Mesenchymal stem cell (in vitro differentiated cells and primary cell): ENCODE results near the gene FRAS1.
"Not testable (repeated sequence)": the region's sequence is repeated elsewhere in the genome, so short reads cannot be mapped to it uniquely, and the experiment has no call there.

Experiments used
- DNase-seq: peaks from one replicate; pipeline ENCODE4 v3.0.0-alpha.2; 2013
- H2AFZ ChIP-seq: one replicate; pipeline ENCODE4 v1.6.1; 2013; ENCODE audit warnings: low read depth, mild to moderate bottlenecking, control low read depth, inconsistent platforms, low read length, moderate library complexity
- H2AK5ac ChIP-seq: 2 replicates; pipeline ENCODE4 v1.6.1; 2013; ENCODE audit warnings: low read length, moderate library complexity, mild to moderate bottlenecking, inconsistent platforms; ENCODE audit not compliant: severe bottlenecking
- H2BK120ac ChIP-seq: one replicate; pipeline ENCODE4 v1.6.1; 2013; ENCODE audit warnings: low read depth, mild to moderate bottlenecking, inconsistent platforms, low read length, moderate library complexity
- H2BK12ac ChIP-seq, 2 experiments: one replicate each; pipeline ENCODE4 v1.6.1; 2013; ENCODE audit warnings: inconsistent platforms in 2 of 2, low read length in 2 of 2, mild to moderate bottlenecking in 2 of 2, moderate library complexity in 2 of 2, control low read depth in 1 of 2
- H2BK15ac ChIP-seq: one replicate; pipeline ENCODE4 v1.6.1; 2013; ENCODE audit warnings: mild to moderate bottlenecking, low read depth, inconsistent platforms; ENCODE audit not compliant: poor library complexity, severe bottlenecking
- H2BK5ac ChIP-seq: 2 replicates; pipeline ENCODE4 v1.6.1; 2013; ENCODE audit warnings: low read depth, mild to moderate bottlenecking, low read length, control low read depth, inconsistent platforms; ENCODE audit not compliant: poor library complexity, severe bottlenecking
- H3K14ac ChIP-seq, 2 experiments: one replicate each; pipeline ENCODE4 v1.6.1; 2013; ENCODE audit warnings: inconsistent platforms in 2 of 2, low read length in 2 of 2, control low read depth in 1 of 2, mild to moderate bottlenecking in 1 of 2, moderate library complexity in 1 of 2
- H3K18ac ChIP-seq, 2 experiments: one replicate each; pipeline ENCODE4 v1.6.1; 2013; ENCODE audit warnings: inconsistent platforms in 2 of 2, low read length in 2 of 2, control low read depth in 1 of 2, low read depth in 1 of 2, mild to moderate bottlenecking in 1 of 2
- H3K23ac ChIP-seq, 2 experiments: one replicate each; pipeline ENCODE4 v1.6.1; 2013; ENCODE audit warnings: inconsistent platforms in 2 of 2, low read length in 2 of 2, mild to moderate bottlenecking in 2 of 2, moderate library complexity in 2 of 2, control low read depth in 1 of 2
- H3K27ac ChIP-seq: 2 replicates; pipeline ENCODE4 v1.5.1; 2013; ENCODE audit warnings: mild to moderate bottlenecking, moderate library complexity, low read length, control low read depth, inconsistent platforms; ENCODE audit not compliant: poor library complexity, severe bottlenecking
- H3K27me3 ChIP-seq, 2 experiments: 2 replicates each; pipeline versions ENCODE4 v1.6.1 to v1.7.0; 2013; ENCODE audit warnings: low read length in 2 of 2, mild to moderate bottlenecking in 2 of 2, moderate library complexity in 2 of 2, control low read depth in 1 of 2, inconsistent platforms in 1 of 2; ENCODE audit not compliant: control insufficient read depth in 1 of 2, insufficient read depth in 1 of 2
- H3K36me3 ChIP-seq, 2 experiments: 2 replicates each; pipeline versions ENCODE4 v1.6.1 to v1.7.0; 2013; ENCODE audit warnings: low read length in 2 of 2, control low read depth in 1 of 2, inconsistent platforms in 1 of 2, low read depth in 1 of 2, mild to moderate bottlenecking in 1 of 2; ENCODE audit not compliant: insufficient read depth in 2 of 2, control insufficient read depth in 1 of 2
- H3K4ac ChIP-seq, 2 experiments: one replicate each; pipeline ENCODE4 v1.6.1; 2013; ENCODE audit warnings: inconsistent platforms in 2 of 2, low read length in 2 of 2, mild to moderate bottlenecking in 2 of 2, moderate library complexity in 2 of 2, control low read depth in 1 of 2, low read depth in 1 of 2
- H3K4me1 ChIP-seq: 2 replicates; pipeline ENCODE4 v1.6.1; 2013; ENCODE audit warnings: low read depth, low read length, control low read depth; ENCODE audit not compliant: control insufficient read depth, insufficient read depth
- H3K4me2 ChIP-seq: 2 replicates; pipeline ENCODE4 v1.6.1; 2013; ENCODE audit warnings: low read length, mild to moderate bottlenecking, inconsistent platforms; ENCODE audit not compliant: poor library complexity, severe bottlenecking
- H3K4me3 ChIP-seq, 2 experiments: 2 replicates each; pipeline versions ENCODE4 v1.5.1 to v1.7.0; 2013; ENCODE audit warnings: low read length in 2 of 2, mild to moderate bottlenecking in 2 of 2, control low read depth in 1 of 2, low read depth in 1 of 2; ENCODE audit not compliant: insufficient read depth in 1 of 2
- H3K79me1 ChIP-seq: replicated peaks from 2 replicates; pipeline ENCODE4 v1.6.1; 2013; ENCODE audit warnings: mild to moderate bottlenecking, control low read depth, low read length, inconsistent platforms; ENCODE audit not compliant: poor library complexity, severe bottlenecking
- H3K9ac ChIP-seq: 2 replicates; pipeline ENCODE4 v1.7.0; 2013; ENCODE audit warnings: mild to moderate bottlenecking, low read length, moderate library complexity
- H3K9me3 ChIP-seq: 2 replicates; pipeline ENCODE4 v1.7.0; 2013; ENCODE audit warnings: mild to moderate bottlenecking, low read length; ENCODE audit not compliant: control insufficient read depth
- H4K8ac ChIP-seq: one replicate; pipeline ENCODE4 v1.6.1; 2013; ENCODE audit warnings: inconsistent platforms, mild to moderate bottlenecking, low read length, moderate library complexity
- H4K91ac ChIP-seq: one replicate; pipeline ENCODE4 v1.6.1; 2013; ENCODE audit warnings: mild to moderate bottlenecking, low read length, inconsistent platforms
- WGBS: methylation state at CpG from one replicate; pipeline ENCODE4 v1.1.7; 2013; ENCODE audit warnings: mixed read lengths; 5-methylcytosine and 5-hydroxymethylcytosine counted together

Gene FRAS1

GRCh38 chr4:78207541-78207940 lies 150.4 kb downstream of the FRAS1 start:
- no peak overlapping the region for H4K8ac ChIP-seq
- H3K36me3 ChIP-seq: no peaks in the 10 kb centered on the region
- no peak overlapping the region for H3K27ac ChIP-seq
- no peaks in the 10 kb centered on the region for H3K9me3 ChIP-seq
- H3K4ac ChIP-seq: no peak overlapping the region
- no peak overlapping the region for H2BK5ac ChIP-seq
- H3K9ac ChIP-seq: no peak overlapping the region
- no peak for DNase-seq
- H2BK15ac ChIP-seq: no peak overlapping the region
- no peak overlapping the region for H3K4me3 ChIP-seq
- H3K27me3 ChIP-seq: no peaks in the 10 kb centered on the region
- 85% methylated on average over 3 of the region's 3 CpGs for whole genome bisulfite sequencing
- no peak overlapping the region for H3K14ac ChIP-seq
- H3K18ac ChIP-seq: no peak overlapping the region
- H2BK12ac ChIP-seq: no peak overlapping the region
- H2AK5ac ChIP-seq: no peak overlapping the region
- no peak overlapping the region for H2AFZ ChIP-seq
- H2BK120ac ChIP-seq: no peak overlapping the region
- no peaks in the 10 kb centered on the region for H3K4me1 ChIP-seq
- H3K23ac ChIP-seq: no peak overlapping the region
- no peaks in the 10 kb centered on the region for H3K79me1 ChIP-seq
- H3K4me2 ChIP-seq: no peak overlapping the region
- no peak overlapping the region for H4K91ac ChIP-seq

- Histone ChIP-seq H3K4me1 (no peaks in the 10 kb centered on the region), H3K79me1 (no peaks in the 10 kb centered on the region), H3K18ac (no peak overlapping the region), H4K91ac (no peak overlapping the region), H2BK120ac (no peak overlapping the region), H2BK12ac (no peak overlapping the region), H2AK5ac (no peak overlapping the region), H3K9ac (no peak overlapping the region), H3K4me3 (no peak overlapping the region), H3K9me3 (no peaks in the 10 kb centered on the region), H4K8ac (no peak overlapping the region), H2AFZ (no peak overlapping the region), H3K23ac (no peak overlapping the region), H3K4ac (no peak overlapping the region), H3K14ac (no peak overlapping the region), H2BK5ac (no peak overlapping the region), H3K4me2 (no peak overlapping the region), H3K27me3 (no peaks in the 10 kb centered on the region), H2BK15ac (no peak overlapping the region), H3K27ac (no peak overlapping the region), H3K36me3 (no peaks in the 10 kb centered on the region)
- no peak for DNase-seq
- 22% methylated on average over 6 of the region's 6 CpGs for WGBS
Observed at GRCh38 chr4:78207951-78208350, 150.8 kb downstream of the FRAS1 start.

- H3K4me2 ChIP-seq, H2BK12ac ChIP-seq, H3K79me1 ChIP-seq, H3K4ac ChIP-seq, H3K4me1 ChIP-seq, H3K36me3 ChIP-seq, H2BK120ac ChIP-seq, H3K23ac ChIP-seq, H2BK15ac ChIP-seq, H3K18ac ChIP-seq, H2BK5ac ChIP-seq, H2AFZ ChIP-seq, DNase-seq, H3K27ac ChIP-seq, H3K4me3 ChIP-seq, H3K14ac ChIP-seq, H4K91ac ChIP-seq, H3K9ac ChIP-seq, H2AK5ac ChIP-seq, H3K9me3 ChIP-seq, H4K8ac ChIP-seq, H3K27me3 ChIP-seq: not testable (repeated sequence)
- WGBS: 60% methylated on average over 1 of the region's 4 CpGs
Observed at GRCh38 chr4:78208896-78209295, 151.8 kb downstream of the FRAS1 start.

DNA sequence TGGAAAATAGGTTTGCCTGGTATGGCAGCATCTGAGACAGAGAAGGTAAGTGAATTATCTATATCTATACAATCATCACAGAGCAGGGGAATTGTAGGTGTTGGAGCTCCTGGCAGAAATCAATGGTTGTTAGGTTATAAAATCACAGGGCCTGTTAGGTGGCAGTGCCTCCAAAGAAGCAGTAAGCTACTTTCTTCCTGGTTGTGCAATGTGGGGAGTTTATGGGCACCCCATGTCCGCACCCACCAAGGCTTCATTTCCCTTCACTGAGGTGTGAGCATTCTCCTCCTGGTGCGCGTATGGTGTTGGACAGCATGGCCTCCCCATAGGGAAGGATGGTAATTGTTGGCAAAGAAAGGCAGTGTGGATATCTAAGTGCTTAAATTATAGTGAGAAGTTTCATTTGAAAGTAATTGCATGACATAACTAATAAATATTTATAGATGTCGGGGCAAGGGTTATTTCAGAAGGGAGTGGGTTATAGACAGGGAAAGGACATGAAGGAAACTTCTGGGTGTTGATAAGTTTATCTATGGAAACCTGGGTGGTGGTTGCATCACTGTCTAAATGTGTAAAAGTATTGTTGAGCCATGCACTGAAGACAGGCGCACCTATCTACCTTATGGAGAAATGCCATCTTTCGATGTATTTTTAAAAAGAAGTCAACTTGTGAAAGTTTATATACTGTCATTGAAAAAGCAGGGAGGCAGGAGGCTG lies 153.7 kb downstream of the FRAS1 start:
- Histone ChIP-seq H2BK12ac (no peak overlapping the region), H2BK120ac (no peak overlapping the region), H4K8ac (no peak overlapping the region), H3K79me1 (no peaks in the 10 kb centered on the region), H2BK5ac (no peak overlapping the region), H2AK5ac (no peak overlapping the region), H3K36me3 (no peaks in the 10 kb centered on the region), H3K23ac (no peak overlapping the region), H2AFZ (no peak overlapping the region), H3K9me3 (no peaks in the 10 kb centered on the region), H3K27me3 (no peaks in the 10 kb centered on the region), H4K91ac (no peak overlapping the region), H3K4me1 (no peaks in the 10 kb centered on the region), H3K18ac (no peak overlapping the region), H3K4ac (no peak overlapping the region), H3K14ac (no peak overlapping the region), H3K27ac (no peak overlapping the region), H3K4me2 (no peak overlapping the region), H3K9ac (no peak overlapping the region), H3K4me3 (no peak overlapping the region), H2BK15ac (no peak overlapping the region)
- no peak for DNase-seq
- WGBS: 91% methylated on average over 6 of the region's 6 CpGs
